Panc1 (cell line): ENCODE measurements around the gene BRD1. TPM values are rescaled to one million over a fixed set of nuclear protein-coding genes. Genes with fewer than 3 reads are reported as not detected.

Experiments
- ATAC-seq: fragments of 200-7000 bp; cut with Tn5 transposase; 2 replicates; pipeline ENCODE4 v1.9.1; 2020; ENCODE audit warnings: mild to moderate bottlenecking, moderate library complexity
- BruUV-seq: library from RNA; stranded (reverse); fragments of 400-500 nt; replicated peaks from 2 replicates; lab custom pipeline; 2021; lab: Mats Ljungman, UMichigan
- CTCF ChIA-PET: fragments of 300-600 bp; sonication (Branson Sonifier 250); formaldehyde crosslinking; loops from one replicate; lab custom pipeline; 2022; ENCODE audit warnings: antibody characterized with exemption; lab: Charles Lee
- POLR2A ChIA-PET: fragments of 300-600 bp; sonication (Branson Sonifier 250); formaldehyde crosslinking; loops from one replicate; lab custom pipeline; 2022; ENCODE audit warnings: antibody characterized with exemption; lab: Charles Lee
- DNase-seq: peaks from one replicate; pipeline ENCODE4 v3.0.0-alpha.2; 2010; ENCODE audit warnings: low read depth, low spot score
- H3K27ac ChIP-seq: 2 replicates; pipeline ENCODE4 v1.5.1; 2011; ENCODE audit warnings: mild to moderate bottlenecking, low read length, inconsistent platforms
- H3K27me3 ChIP-seq: fragments of 200-500 bp; sonication (Bioruptor generic); 2 replicates; pipeline ENCODE4 v1.6.0; 2014; ENCODE audit warnings: low read length, inconsistent platforms; ENCODE audit not compliant: control insufficient read depth, insufficient read depth
- H3K36me3 ChIP-seq: fragments of 200-500 bp; sonication (Bioruptor generic); 2 replicates; pipeline ENCODE4 v1.5.1; 2014; ENCODE audit warnings: inconsistent platforms, mild to moderate bottlenecking, low read length, moderate library complexity; ENCODE audit not compliant: control insufficient read depth, insufficient read depth
- H3K4me1 ChIP-seq: 2 replicates; pipeline ENCODE4 v1.5.1; 2011; ENCODE audit warnings: inconsistent platforms, mild to moderate bottlenecking, low read length, moderate library complexity; ENCODE audit not compliant: control insufficient read depth, insufficient read depth
- H3K4me3 ChIP-seq, 2 experiments: 2 replicates each; pipeline ENCODE4 v1.5.1; 2011 to 2012; ENCODE audit warnings: low read depth in 2 of 2, low read length in 2 of 2, mild to moderate bottlenecking in 2 of 2, inconsistent platforms in 1 of 2, moderate library complexity in 1 of 2
- H3K9me3 ChIP-seq: fragments of 200-500 bp; sonication (Bioruptor generic); 2 replicates; pipeline ENCODE4 v1.5.1; 2014; ENCODE audit warnings: low read depth, mild to moderate bottlenecking, inconsistent platforms, low read length, moderate library complexity; ENCODE audit not compliant: control insufficient read depth, insufficient read depth
- POLR2AphosphoS5 ChIP-seq: IDR thresholded peaks from 2 replicates; pipeline ENCODE4 v1.6.1; 2012; ENCODE audit warnings: mild to moderate bottlenecking, low read depth, low read length, moderate library complexity
- SIN3A ChIP-seq: IDR thresholded peaks from 2 replicates; pipeline ENCODE4 v1.6.1; 2012; ENCODE audit warnings: low read depth, mild to moderate bottlenecking, low read length, moderate library complexity, borderline replicate concordance; ENCODE audit not compliant: insufficient read depth
- TCF7L2 ChIP-seq: IDR thresholded peaks from 2 replicates; pipeline ENCODE4 v1.6.1; 2011; ENCODE audit warnings: mild to moderate bottlenecking, low read depth, low read length, inconsistent platforms
- in situ Hi-C: cut with HindIII; loops from 2 replicates; pipeline ENCODE4 v1.10.0; 2016; ENCODE audit warnings: low sequenced_read_pairs, low pct_unique_long_range_greater_than_20kb
- intact Hi-C: fragments of 100-400 bp; cut with micrococcal nuclease; formaldehyde crosslinking; loops from one replicate; pipeline ENCODE4 v1.10.0; 2022; ENCODE audit not compliant: unreplicated experiment
- total RNA-seq: library from RNA; stranded (reverse); gene quantifications from one replicate; pipeline ENCODE4 v1.2.1, GENCODE V29; 2021; ENCODE audit not compliant: unreplicated experiment
- TF ChIP-seq, protein P1 (sequence below): fragments of 450-650 bp; IDR thresholded peaks from 2 replicates; pipeline ENCODE4 v1.5.1; 2017; ENCODE audit warnings: mild to moderate bottlenecking
- TF ChIP-seq, protein P2 (sequence below), 2 experiments: IDR thresholded peaks; 2 replicates each; pipeline ENCODE4 v1.6.1; 2011 to 2012; ENCODE audit warnings: low read depth in 2 of 2, control low read depth in 1 of 2, low read length in 1 of 2, mild to moderate bottlenecking in 1 of 2, moderate library complexity in 1 of 2; ENCODE audit not compliant: insufficient read depth in 1 of 2

BRD1 gene
- total RNA-seq, 1 experiment from 2014 or later, result 24.0 TPM

DNA sequence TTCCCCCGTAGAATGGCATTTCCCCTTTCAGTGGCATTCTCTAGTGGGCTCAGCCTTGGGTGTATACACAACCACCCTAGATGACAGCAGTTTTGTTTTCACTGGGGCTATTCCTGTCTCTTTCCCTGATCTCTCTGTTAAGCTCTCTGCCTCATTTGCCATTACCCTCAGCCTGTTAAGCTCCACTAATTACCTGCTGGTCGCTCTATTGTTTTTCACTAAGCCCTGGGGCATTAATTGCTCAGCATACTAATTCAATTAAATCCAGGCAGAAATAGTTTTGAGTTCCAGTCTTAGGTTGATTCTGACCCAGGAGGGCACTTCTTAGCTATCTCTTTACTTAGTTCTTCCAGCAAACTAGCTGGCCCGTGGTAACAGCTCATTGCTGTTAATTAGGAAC lies 80.0 kb downstream of the BRD1 start:
- Histone ChIP-seq H3K27ac (no peak overlapping the region), H3K36me3 (no peaks in the 10 kb centered on the region), H3K4me3 (no peak overlapping the region), H3K27me3 (no peaks in the 10 kb centered on the region; the same call in 1 of the 2 replicates), H3K9me3 (peaks cover 8% of the 10 kb centered on the region; the same call in 1 of the 2 replicates), H3K4me1 (no peaks in the 10 kb centered on the region)
- in situ Hi-C loops, result no loop called here
- no peak for TF ChIP-seq POLR2AphosphoS5
- TF ChIP-seq, protein P1, sequence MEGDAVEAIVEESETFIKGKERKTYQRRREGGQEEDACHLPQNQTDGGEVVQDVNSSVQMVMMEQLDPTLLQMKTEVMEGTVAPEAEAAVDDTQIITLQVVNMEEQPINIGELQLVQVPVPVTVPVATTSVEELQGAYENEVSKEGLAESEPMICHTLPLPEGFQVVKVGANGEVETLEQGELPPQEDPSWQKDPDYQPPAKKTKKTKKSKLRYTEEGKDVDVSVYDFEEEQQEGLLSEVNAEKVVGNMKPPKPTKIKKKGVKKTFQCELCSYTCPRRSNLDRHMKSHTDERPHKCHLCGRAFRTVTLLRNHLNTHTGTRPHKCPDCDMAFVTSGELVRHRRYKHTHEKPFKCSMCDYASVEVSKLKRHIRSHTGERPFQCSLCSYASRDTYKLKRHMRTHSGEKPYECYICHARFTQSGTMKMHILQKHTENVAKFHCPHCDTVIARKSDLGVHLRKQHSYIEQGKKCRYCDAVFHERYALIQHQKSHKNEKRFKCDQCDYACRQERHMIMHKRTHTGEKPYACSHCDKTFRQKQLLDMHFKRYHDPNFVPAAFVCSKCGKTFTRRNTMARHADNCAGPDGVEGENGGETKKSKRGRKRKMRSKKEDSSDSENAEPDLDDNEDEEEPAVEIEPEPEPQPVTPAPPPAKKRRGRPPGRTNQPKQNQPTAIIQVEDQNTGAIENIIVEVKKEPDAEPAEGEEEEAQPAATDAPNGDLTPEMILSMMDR, result no peak
- TF ChIP-seq, protein P2, sequence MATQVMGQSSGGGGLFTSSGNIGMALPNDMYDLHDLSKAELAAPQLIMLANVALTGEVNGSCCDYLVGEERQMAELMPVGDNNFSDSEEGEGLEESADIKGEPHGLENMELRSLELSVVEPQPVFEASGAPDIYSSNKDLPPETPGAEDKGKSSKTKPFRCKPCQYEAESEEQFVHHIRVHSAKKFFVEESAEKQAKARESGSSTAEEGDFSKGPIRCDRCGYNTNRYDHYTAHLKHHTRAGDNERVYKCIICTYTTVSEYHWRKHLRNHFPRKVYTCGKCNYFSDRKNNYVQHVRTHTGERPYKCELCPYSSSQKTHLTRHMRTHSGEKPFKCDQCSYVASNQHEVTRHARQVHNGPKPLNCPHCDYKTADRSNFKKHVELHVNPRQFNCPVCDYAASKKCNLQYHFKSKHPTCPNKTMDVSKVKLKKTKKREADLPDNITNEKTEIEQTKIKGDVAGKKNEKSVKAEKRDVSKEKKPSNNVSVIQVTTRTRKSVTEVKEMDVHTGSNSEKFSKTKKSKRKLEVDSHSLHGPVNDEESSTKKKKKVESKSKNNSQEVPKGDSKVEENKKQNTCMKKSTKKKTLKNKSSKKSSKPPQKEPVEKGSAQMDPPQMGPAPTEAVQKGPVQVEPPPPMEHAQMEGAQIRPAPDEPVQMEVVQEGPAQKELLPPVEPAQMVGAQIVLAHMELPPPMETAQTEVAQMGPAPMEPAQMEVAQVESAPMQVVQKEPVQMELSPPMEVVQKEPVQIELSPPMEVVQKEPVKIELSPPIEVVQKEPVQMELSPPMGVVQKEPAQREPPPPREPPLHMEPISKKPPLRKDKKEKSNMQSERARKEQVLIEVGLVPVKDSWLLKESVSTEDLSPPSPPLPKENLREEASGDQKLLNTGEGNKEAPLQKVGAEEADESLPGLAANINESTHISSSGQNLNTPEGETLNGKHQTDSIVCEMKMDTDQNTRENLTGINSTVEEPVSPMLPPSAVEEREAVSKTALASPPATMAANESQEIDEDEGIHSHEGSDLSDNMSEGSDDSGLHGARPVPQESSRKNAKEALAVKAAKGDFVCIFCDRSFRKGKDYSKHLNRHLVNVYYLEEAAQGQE (IDR thresholded peaks at IDR 0.05; ENCODE audit: insufficient read depth in 1 of 2, low read depth in 2 of 2, low read length in 1 of 2), result no peak
- no peak for TF ChIP-seq SIN3A
- TF ChIP-seq TCF7L2, result no peak
- no TSS peak for BruUV-seq
- intact Hi-C loops, result no loop called here
- no peak for DNase-seq
- ChIA-PET CTCF (no interaction called here), POLR2A (interaction anchor here (0.6 kb wide), 1 partner anchor 10 kb away, joined by 5 read pairs; no protein-coding TSS in a partner anchor)
- no peak for ATAC-seq

DNA sequence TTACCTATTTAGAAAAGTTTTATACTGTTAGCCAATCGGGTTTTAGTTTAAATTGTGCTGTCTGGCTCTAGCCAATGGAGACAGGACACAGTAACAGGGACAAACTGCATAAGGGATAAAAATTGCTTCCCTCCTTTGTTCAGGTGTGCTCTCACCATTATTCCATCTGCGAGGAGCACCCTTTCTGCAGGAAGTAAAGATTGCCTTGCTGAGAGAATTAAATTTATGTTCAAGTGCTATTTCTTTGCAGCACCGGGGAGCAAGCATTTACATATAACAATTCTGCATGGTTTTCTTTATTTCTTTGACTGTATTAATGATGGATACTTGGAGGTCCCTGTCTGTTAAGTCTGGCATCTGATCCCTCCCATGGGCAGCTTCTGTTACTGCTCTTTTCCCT lies 80.5 kb downstream of the BRD1 start:
- Histone ChIP-seq H3K4me1 (no peaks in the 10 kb centered on the region), H3K27me3 (no peaks in the 10 kb centered on the region; the same call in 1 of the 2 replicates), H3K27ac (no peak overlapping the region), H3K36me3 (no peaks in the 10 kb centered on the region), H3K4me3 (no peak overlapping the region), H3K9me3 (peaks cover 8% of the 10 kb centered on the region; the same call in 1 of the 2 replicates)
- DNase-seq (no peak), ATAC-seq (no peak)
- in situ Hi-C loops (no loop called here), intact Hi-C loops (no loop called here)
- no peak for TF ChIP-seq TCF7L2
- TF ChIP-seq, protein P2 (IDR thresholded peaks at IDR 0.05; ENCODE audit: insufficient read depth in 1 of 2, low read depth in 2 of 2, low read length in 1 of 2), result no peak
- no peak for TF ChIP-seq POLR2AphosphoS5
- no peak for TF ChIP-seq SIN3A
- TF ChIP-seq, protein P1, result no peak
- CTCF ChIA-PET, result no interaction called here
- BruUV-seq, result no TSS peak
- POLR2A ChIA-PET, result no interaction called here
